ENCODE data around the gene KRT3.
"Not testable (repeated sequence)": the region's sequence is repeated elsewhere in the genome, so short reads cannot be mapped to it uniquely, and the experiment has no call there.

Gene KRT3

GRCh38 chr12:52801773-52802172, 5.9 kb upstream of the KRT3 start:
- CTCF ChIA-PET: interaction anchor here (0.6 kb wide), 1 partner anchor 178 kb away, joined by 4 read pairs; no protein-coding TSS in a partner anchor
- no peak overlapping the region for H3K4me3 Mint-ChIP-seq
- DNase-seq: no peak
- H3K9me3 Mint-ChIP-seq: no peaks in the 10 kb centered on the region
- H3K36me3 Mint-ChIP-seq: no peaks in the 10 kb centered on the region
- no peak overlapping the region for H3K27ac Mint-ChIP-seq
- H3K4me1 Mint-ChIP-seq: no peaks in the 10 kb centered on the region
- H3K27me3 Mint-ChIP-seq: peaks cover 15% of the 10 kb centered on the region

- CTCF ChIA-PET: interaction anchor here (0.6 to 0.7 kb wide), 3 partner anchors 11 to 89 kb away, joined by 3 to 4 read pairs (median 3); no protein-coding TSS in a partner anchor
- H3K27me3 Mint-ChIP-seq: peaks cover 15% of the 10 kb centered on the region
- H3K9me3 Mint-ChIP-seq: no peaks in the 10 kb centered on the region
- no peaks in the 10 kb centered on the region for H3K4me1 Mint-ChIP-seq
- no peak for DNase-seq
- H3K4me3 Mint-ChIP-seq: no peak overlapping the region
- H3K36me3 Mint-ChIP-seq: no peaks in the 10 kb centered on the region
- no peak overlapping the region for H3K27ac Mint-ChIP-seq
Measured at GRCh38 chr12:52800259-52800917, 4.5 kb upstream of the KRT3 start.

GRCh38 chr12:52799505-52800211, 3.7 kb upstream of the KRT3 start:
- no peaks in the 10 kb centered on the region for H3K9me3 Mint-ChIP-seq
- H3K4me1 Mint-ChIP-seq: no peaks in the 10 kb centered on the region
- H3K27ac Mint-ChIP-seq: no peak overlapping the region
- H3K4me3 Mint-ChIP-seq: no peak overlapping the region
- peaks cover 11% of the 10 kb centered on the region for H3K27me3 Mint-ChIP-seq
- CTCF ChIA-PET: interaction anchor here (0.7 kb wide), 1 partner anchor 90 kb away, joined by 3 read pairs; no protein-coding TSS in a partner anchor
- no peaks in the 10 kb centered on the region for H3K36me3 Mint-ChIP-seq
- DNase-seq: no peak

GRCh38 chr12:52798671-52799504, 3.0 kb upstream of the KRT3 start:
- no peaks in the 10 kb centered on the region for H3K4me1 Mint-ChIP-seq
- no peak for DNase-seq
- H3K27ac Mint-ChIP-seq: no peak overlapping the region
- peaks cover 8% of the 10 kb centered on the region for H3K27me3 Mint-ChIP-seq
- no peak overlapping the region for H3K4me3 Mint-ChIP-seq
- no peaks in the 10 kb centered on the region for H3K36me3 Mint-ChIP-seq
- CTCF ChIA-PET: no interaction called here
- no peaks in the 10 kb centered on the region for H3K9me3 Mint-ChIP-seq

GRCh38 chr12:52798003-52798670, 2.2 kb upstream of the KRT3 start:
- Mint-ChIP-seq H3K27ac (no peak overlapping the region), H3K27me3 (peaks cover 9% of the 10 kb centered on the region), H3K4me1 (no peaks in the 10 kb centered on the region), H3K9me3 (no peaks in the 10 kb centered on the region), H3K4me3 (no peak overlapping the region), H3K36me3 (no peaks in the 10 kb centered on the region)
- DNase-seq: no peak
- CTCF ChIA-PET: interaction anchor here (1.4 kb wide), 1 partner anchor 12 kb away, joined by 3 read pairs; no protein-coding TSS in a partner anchor

GRCh38 chr12:52797529-52797894, 1.6 kb upstream of the KRT3 start:
- H3K9me3 Mint-ChIP-seq: no peaks in the 10 kb centered on the region
- no peak for DNase-seq
- H3K4me3 Mint-ChIP-seq: no peak overlapping the region
- CTCF ChIA-PET: interaction anchor here (1.4 kb wide), 1 partner anchor 13 kb away, joined by 3 read pairs; no protein-coding TSS in a partner anchor
- no peaks in the 10 kb centered on the region for H3K36me3 Mint-ChIP-seq
- H3K27ac Mint-ChIP-seq: no peak overlapping the region
- H3K27me3 Mint-ChIP-seq: peaks cover 11% of the 10 kb centered on the region
- no peaks in the 10 kb centered on the region for H3K4me1 Mint-ChIP-seq

GRCh38 chr12:52796839-52797528, 1.1 kb upstream of the KRT3 start:
- Mint-ChIP-seq H3K36me3 (no peaks in the 10 kb centered on the region), H3K27me3 (peaks cover 13% of the 10 kb centered on the region), H3K9me3 (no peaks in the 10 kb centered on the region), H3K27ac (no peak overlapping the region), H3K4me3 (no peak overlapping the region), H3K4me1 (no peaks in the 10 kb centered on the region)
- DNase-seq: no peak
- CTCF ChIA-PET: interaction anchor here (1.4 to 1.6 kb wide), 2 partner anchors 14 to 214 kb away, joined by 3 read pairs; no protein-coding TSS in a partner anchor

- no peaks in the 10 kb centered on the region for H3K36me3 Mint-ChIP-seq
- H3K27me3 Mint-ChIP-seq: peaks cover 17% of the 10 kb centered on the region
- H3K9me3 Mint-ChIP-seq: no peaks in the 10 kb centered on the region
- H3K4me1 Mint-ChIP-seq: no peaks in the 10 kb centered on the region
- no peak overlapping the region for H3K4me3 Mint-ChIP-seq
- H3K27ac Mint-ChIP-seq: no peak overlapping the region
- CTCF ChIA-PET: interaction anchor here (1.6 kb wide), 1 partner anchor 214 kb away, joined by 3 read pairs; no protein-coding TSS in a partner anchor
- no peak for DNase-seq
Measured at GRCh38 chr12:52796429-52796794, 495 bp upstream of the KRT3 start.

- CTCF ChIA-PET: interaction anchor here (1.6 kb wide), 1 partner anchor 213 kb away, joined by 3 read pairs; no protein-coding TSS in a partner anchor
- peaks cover 28% of the 10 kb centered on the region for H3K27me3 Mint-ChIP-seq
- H3K4me1 Mint-ChIP-seq, H3K27ac Mint-ChIP-seq, DNase-seq, H3K9me3 Mint-ChIP-seq, H3K4me3 Mint-ChIP-seq, H3K36me3 Mint-ChIP-seq: not testable (repeated sequence)
Measured at GRCh38 chr12:52795332-52795674, 614 bp downstream of the KRT3 start.

- no peak for DNase-seq
- Mint-ChIP-seq H3K9me3 (no peaks in the 10 kb centered on the region), H3K4me1 (peaks cover 4% of the 10 kb centered on the region), H3K4me3 (no peak overlapping the region), H3K27me3 (peaks cover 34% of the 10 kb centered on the region), H3K36me3 (no peaks in the 10 kb centered on the region), H3K27ac (no peak overlapping the region)
- CTCF ChIA-PET: interaction anchor here (1.3 kb wide), 1 partner anchor 85 kb away, joined by 4 read pairs; no protein-coding TSS in a partner anchor
Measured at GRCh38 chr12:52794479-52795331, 1.2 kb downstream of the KRT3 start.

GRCh38 chr12:52792185-52793029, 3.5 kb downstream of the KRT3 start:
- Mint-ChIP-seq H3K27me3 (peaks cover 55% of the 10 kb centered on the region), H3K4me3 (no peak overlapping the region), H3K36me3 (no peaks in the 10 kb centered on the region), H3K4me1 (peaks cover 11% of the 10 kb centered on the region), H3K27ac (no peak overlapping the region), H3K9me3 (no peaks in the 10 kb centered on the region)
- no peak for DNase-seq
- CTCF ChIA-PET: no interaction called here

All from activated naive CD4-positive, alpha-beta T cell treated with anti-CD3 and anti-CD28 coated beads, Interleukin-2, amount 10 ng/mL, durations not matched to agents 7 days and 5 days (primary cell).